Stomach (tissue), 9 donors: ENCODE data around the gene TBC1D7. TPM values are rescaled to one million over a fixed set of nuclear protein-coding genes. Genes with fewer than 3 reads are reported as not detected.

ENCODE experiments used
- DNase-seq, 2 donors: peaks; one replicate each; pipeline versions ENCODE4 v3.0.0 to v3.0.0-alpha.2; 2013 to 2019
- H3K27ac ChIP-seq, 5 donors: fragments of 200-600 bp in 4 of 5; sonication (generic) in 4 of 5; one replicate each; pipeline ENCODE4 v1.5.1; 2013 to 2019; ENCODE audit warnings: mild to moderate bottlenecking in 1 of 5, moderate library complexity in 1 of 5
- H3K27me3 ChIP-seq, 3 donors: fragments of 200-600 bp; sonication (generic); one replicate each; pipeline ENCODE4 v1.5.1; 2017 to 2019; ENCODE audit warnings: mixed run types in 1 of 3
- H3K36me3 ChIP-seq, 4 donors: fragments of 200-600 bp; sonication (generic); 1 replicate in 3 of 4; 2 replicates in 1 of 4; pipeline ENCODE4 v1.5.1; 2016 to 2019
- H3K4me1 ChIP-seq, 4 donors: fragments of 200-600 bp; sonication (generic); one replicate each; pipeline ENCODE4 v1.5.1; 2016 to 2019
- H3K4me3 ChIP-seq, 4 donors: fragments of 200-600 bp; sonication (generic) in 3 of 4; one replicate each; pipeline ENCODE4 v1.5.1; 2016 to 2019; ENCODE audit warnings: mild to moderate bottlenecking in 1 of 4
- H3K9me3 ChIP-seq, 4 donors: fragments of 200-600 bp; sonication (generic); one replicate each; pipeline ENCODE4 v1.5.1; 2016 to 2019
- EP300 ChIP-seq: sonication (generic); formaldehyde crosslinking; IDR thresholded peaks from one replicate; pipeline ENCODE4 v1.6.1; 2017; ENCODE audit warnings: antibody characterized with exemption
- POLR2A ChIP-seq, 4 donors: fragments of 450-650 bp; IDR thresholded peaks; one replicate each; pipeline ENCODE4 v1.6.1; 2016; ENCODE audit warnings: antibody characterized with exemption in 4 of 4, control low read depth in 2 of 4, mild to moderate bottlenecking in 1 of 4, moderate library complexity in 1 of 4
- POLR2AphosphoS5 ChIP-seq, 3 donors: sonication (generic); formaldehyde crosslinking; IDR thresholded peaks; one replicate each; pipeline ENCODE4 v1.6.1; 2016; ENCODE audit warnings: antibody characterized with exemption in 3 of 3
- WGBS, 5 donors: extraction: QIAGEN DNeasy Blood & Tissue Kit in 3 of 5; methylation state at CpG; one replicate each; pipeline versions ENCODE4 v1.1.5 to v1.1.7; 2013 to 2018; 5-methylcytosine and 5-hydroxymethylcytosine counted together
- intact Hi-C: fragments of 100-400 bp; cut with DNase I; formaldehyde crosslinking; loops from one replicate; pipeline ENCODE4 v1.15.1; 2023; ENCODE audit warnings: low total_unique reads
- polyA plus RNA-seq, 3 donors: library from polyadenylated mRNA; stranded (reverse); fragments of 200-250 nt; gene quantifications; one replicate each; pipeline ENCODE4 v1.2.3, GENCODE V29; 2013
- total RNA-seq, 5 donors: library from RNA; depleted of rRNA; stranded (reverse); fragments of >200 nt; gene quantifications; one replicate each; pipeline versions ENCODE4 v1.1.0 to v1.2.3, GENCODE V29; 2014 to 2016
- TF ChIP-seq, protein P1 (sequence below), 7 experiments: fragments of 450-650 bp in 4 of 7; fragments of 200-600 bp in 3 of 7; sonication (generic) in 3 of 7; IDR thresholded peaks; one replicate each; pipeline ENCODE4 v1.5.1; 2016 to 2019; ENCODE audit warnings: antibody characterized with exemption in 7 of 7, control low read depth in 2 of 7, mild to moderate bottlenecking in 1 of 7
- donor health status: healthy with polysubstance abuse.
- donor health status: Bipolar disorder and iron deficiency.
- donor health status: healthy.

TBC1D7 gene
- total and polyA plus RNA-seq, 8 donors = 2.7 to 20.4 (median 9.6) TPM; not detected in 1

- H3K4me3 ChIP-seq = no peak overlapping the region
- intact Hi-C loops = no loop called here
- H3K4me1 ChIP-seq = peaks cover 13 to 26% (median 20%) of the 10 kb centered on the region in 4 donors
- TF ChIP-seq, protein P1, sequence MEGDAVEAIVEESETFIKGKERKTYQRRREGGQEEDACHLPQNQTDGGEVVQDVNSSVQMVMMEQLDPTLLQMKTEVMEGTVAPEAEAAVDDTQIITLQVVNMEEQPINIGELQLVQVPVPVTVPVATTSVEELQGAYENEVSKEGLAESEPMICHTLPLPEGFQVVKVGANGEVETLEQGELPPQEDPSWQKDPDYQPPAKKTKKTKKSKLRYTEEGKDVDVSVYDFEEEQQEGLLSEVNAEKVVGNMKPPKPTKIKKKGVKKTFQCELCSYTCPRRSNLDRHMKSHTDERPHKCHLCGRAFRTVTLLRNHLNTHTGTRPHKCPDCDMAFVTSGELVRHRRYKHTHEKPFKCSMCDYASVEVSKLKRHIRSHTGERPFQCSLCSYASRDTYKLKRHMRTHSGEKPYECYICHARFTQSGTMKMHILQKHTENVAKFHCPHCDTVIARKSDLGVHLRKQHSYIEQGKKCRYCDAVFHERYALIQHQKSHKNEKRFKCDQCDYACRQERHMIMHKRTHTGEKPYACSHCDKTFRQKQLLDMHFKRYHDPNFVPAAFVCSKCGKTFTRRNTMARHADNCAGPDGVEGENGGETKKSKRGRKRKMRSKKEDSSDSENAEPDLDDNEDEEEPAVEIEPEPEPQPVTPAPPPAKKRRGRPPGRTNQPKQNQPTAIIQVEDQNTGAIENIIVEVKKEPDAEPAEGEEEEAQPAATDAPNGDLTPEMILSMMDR (IDR thresholded peaks at IDR 0.05) = no peak
- TF ChIP-seq POLR2AphosphoS5 (IDR thresholded peaks at IDR 0.05) = no peak
- TF ChIP-seq EP300 = no peak
- TF ChIP-seq POLR2A (IDR thresholded peaks at IDR 0.05) = no peak
- no peaks in the 10 kb centered on the region for H3K36me3 ChIP-seq
- H3K9me3 ChIP-seq = no peaks in the 10 kb centered on the region
- no peaks in the 10 kb centered on the region for H3K27me3 ChIP-seq
- no peak for DNase-seq
- no peak overlapping the region for H3K27ac ChIP-seq
- 71 to 85% (median 79%) methylated on average over 12 of the region's 12 CpGs for WGBS, 5 donors
These were observed 22.9 kb upstream of the TBC1D7 start for GRCh38 chr6:13351271-13351670.

DNA sequence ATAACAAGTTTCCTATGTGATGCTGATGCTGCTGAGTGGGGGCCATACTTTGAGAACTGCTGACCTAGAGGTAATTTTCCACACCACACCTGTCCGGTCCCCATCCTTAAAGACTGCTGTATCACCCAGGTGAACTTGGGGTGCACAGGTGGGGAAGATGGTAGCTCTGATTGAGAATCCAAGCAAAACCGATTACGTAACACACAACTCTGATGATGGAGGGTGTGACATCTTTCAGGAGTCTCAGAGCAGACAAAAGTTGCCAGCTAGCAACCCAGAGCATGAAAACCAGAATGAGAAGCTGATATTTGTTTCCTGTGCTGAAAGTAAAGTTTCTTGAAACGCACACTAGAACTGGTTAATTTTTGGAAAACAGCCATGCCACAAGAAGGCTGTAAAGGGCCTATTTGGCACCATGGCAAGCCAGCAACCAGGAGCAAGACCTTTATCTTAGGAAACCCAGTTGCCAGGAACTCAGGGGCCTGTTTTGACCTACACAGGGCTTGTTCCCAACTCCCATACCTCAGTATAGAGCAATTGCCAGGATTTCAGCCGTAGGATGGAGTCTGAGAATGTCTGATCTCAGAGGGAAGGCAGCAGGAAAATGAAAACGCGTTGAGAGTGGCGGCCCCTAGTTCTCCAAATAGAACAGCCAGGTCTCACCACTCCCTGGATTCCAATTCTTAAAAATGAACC, 21.6 kb upstream of the TBC1D7 start:
- Histone ChIP-seq H3K4me1 (peaks cover 8 to 13% (median 10%) of the 10 kb centered on the region in 4 donors), H3K36me3 (no peaks in the 10 kb centered on the region), H3K9me3 (no peaks in the 10 kb centered on the region), H3K27me3 (no peaks in the 10 kb centered on the region), H3K27ac (no peak overlapping the region), H3K4me3 (no peak overlapping the region)
- DNase-seq = no peak
- TF ChIP-seq, protein P1 (IDR thresholded peaks at IDR 0.05) = no peak
- intact Hi-C loops = no loop called here
- 85 to 93% (median 89%) methylated on average over 8 of the region's 8 CpGs for WGBS, 5 donors

GRCh38 chr6:13348334-13349113, 20.2 kb upstream of the TBC1D7 start:
- intact Hi-C loops = no loop called here
- H3K9me3 ChIP-seq = no peaks in the 10 kb centered on the region
- no peaks in the 10 kb centered on the region for H3K36me3 ChIP-seq
- no peaks in the 10 kb centered on the region for H3K27me3 ChIP-seq
- DNase-seq = no peak
- no peak overlapping the region for H3K27ac ChIP-seq
- whole genome bisulfite sequencing, 5 donors = 76 to 84% (median 82%) methylated on average over 8 of the region's 8 CpGs
- TF ChIP-seq POLR2AphosphoS5 (IDR thresholded peaks at IDR 0.05) (no peak), EP300 (no peak), POLR2A (IDR thresholded peaks at IDR 0.05) (no peak)
- TF ChIP-seq, protein P1 (IDR thresholded peaks at IDR 0.05) = no peak
- H3K4me1 ChIP-seq = no peaks in the 10 kb centered on the region
- no peak overlapping the region for H3K4me3 ChIP-seq

DNA sequence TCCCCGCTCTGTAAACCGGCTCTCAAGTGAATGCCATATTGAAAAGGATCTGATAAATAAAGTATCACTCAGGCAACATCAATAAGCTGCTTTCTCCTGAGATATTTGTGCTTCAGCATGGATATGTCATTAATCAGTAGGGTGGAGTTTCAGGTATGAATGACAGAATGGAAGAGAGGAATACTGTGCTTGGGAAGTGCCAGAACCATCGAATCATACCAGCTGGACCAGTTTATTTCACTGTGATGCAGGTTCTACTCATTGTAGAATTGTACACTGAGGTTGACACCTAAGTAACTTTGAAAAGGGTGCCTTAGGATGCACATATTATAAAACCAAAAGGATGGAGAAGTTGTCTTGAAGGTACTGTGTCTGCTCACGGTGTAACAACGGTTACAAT, 17.9 kb upstream of the TBC1D7 start:
- H3K4me3 ChIP-seq = no peak overlapping the region
- intact Hi-C loops = no loop called here

More for the DNA sequence above, 17.9 kb upstream of the TBC1D7 start:
- TF ChIP-seq EP300 = no peak
- no peak for TF ChIP-seq POLR2AphosphoS5 (IDR thresholded peaks at IDR 0.05)
- no peak for TF ChIP-seq POLR2A (IDR thresholded peaks at IDR 0.05)
- TF ChIP-seq, protein P1 (IDR thresholded peaks at IDR 0.05) = no peak
- Histone ChIP-seq H3K27ac (no peak overlapping the region), H3K9me3 (peaks cover 0 to 11% (median 5%) of the 10 kb centered on the region in 4 donors), H3K27me3 (no peaks in the 10 kb centered on the region), H3K4me1 (no peaks in the 10 kb centered on the region), H3K36me3 (no peaks in the 10 kb centered on the region)
- WGBS, 5 donors = 77 to 91% (median 90%) methylated on average over 5 of the region's 5 CpGs
- DNase-seq = no peak
